ENCODE data around the gene MAP4.

The MAP4 gene

GRCh38 chr3:48016301-48016973 is at the start of gene MAP4:
TSS of gene MAP4 (minus strand) at chr3:48016416. CDS start at chr3:47998860, 17,556 bp downstream.
- peaks cover 13% of the 10 kb centered on the region for H3K4me1 ChIP-seq (ENCODE audit: control insufficient read depth, insufficient read depth, low read length)
- no peaks in the 10 kb centered on the region for H3K9me3 ChIP-seq (ENCODE audit: control insufficient read depth, insufficient read depth, low read depth, low read length)
- CTCF ChIA-PET = interaction anchor here (0.6 to 1.1 kb wide), 3 partner anchors 15 to 89 kb away, joined by 3 read pairs; no protein-coding TSS in a partner anchor
- no peak within 1 kb of the TSS for H3K4me3 ChIP-seq (ENCODE audit: low read depth, low read length)
- POLR2A ChIA-PET = interaction anchor here (0.6 kb wide), 1 partner anchor 525 kb away, joined by 3 read pairs; no protein-coding TSS in a partner anchor
- no peaks in the 10 kb centered on the region for H3K36me3 ChIP-seq (ENCODE audit: control insufficient read depth in 2 of 2, insufficient read depth in 1 of 2, low read length in 2 of 2)
- no peak within 1 kb of the TSS for H3K27ac ChIP-seq (ENCODE audit: extremely low read depth, low read depth, low read length)
- no peak for TF ChIP-seq ZNF350 (tag by site-specific recombination; IDR thresholded peaks at IDR 0.05)
- TF ChIP-seq ZNF335 (tag by site-specific recombination; conservative IDR thresholded peaks at IDR 0.05) = peak; percentile 17; the same call in 1 of the 2 replicates
- TF ChIP-seq GLIS1 (tag by site-specific recombination; IDR thresholded peaks at IDR 0.05) = no peak; the same call in 1 of the 2 replicates
- TF ChIP-seq ZSCAN4 (tag by site-specific recombination; IDR thresholded peaks at IDR 0.05) = no peak
- no peak for TF ChIP-seq ZFP41 (tag by site-specific recombination; IDR thresholded peaks at IDR 0.05; ENCODE audit: borderline replicate concordance)
- TF ChIP-seq OSR2 (tag by site-specific recombination; IDR thresholded peaks at IDR 0.05) = peak; percentile 64
- peak; percentile 83 for TF ChIP-seq ZBTB44 (tag by site-specific recombination; IDR thresholded peaks at IDR 0.05)
- peak; percentile 48; the same call in 1 of the 2 replicates for TF ChIP-seq ZNF394 (tag by site-specific recombination; IDR thresholded peaks at IDR 0.05; ENCODE audit: borderline replicate concordance)
- TF ChIP-seq ZNF366 (tag by site-specific recombination; conservative IDR thresholded peaks at IDR 0.05) = 0 out of 2 replicates have a peak, but pooled peaks have one; percentile 10
- TF ChIP-seq ZNF548 (tag by site-specific recombination; IDR thresholded peaks at IDR 0.05) = no peak
- no peak for TF ChIP-seq ZNF423 (tag by site-specific recombination; IDR thresholded peaks at IDR 0.05)
- no peak for TF ChIP-seq PATZ1 (tag by site-specific recombination; IDR thresholded peaks at IDR 0.05)
- TF ChIP-seq ZNF133 (tag by site-specific recombination; IDR thresholded peaks at IDR 0.05) = no peak
- TF ChIP-seq ZNF362 (tag by site-specific recombination; IDR thresholded peaks at IDR 0.05) = peak; percentile 49; the same call in 1 of the 2 replicates
- peak; percentile 36; the same call in 1 of the 2 replicates for TF ChIP-seq ZNF501 (tag by site-specific recombination; IDR thresholded peaks at IDR 0.05)
- TF ChIP-seq ZNF629 (tag by site-specific recombination; IDR thresholded peaks at IDR 0.05) = 0 out of 2 replicates have a peak, but pooled peaks have one; percentile 22
- no peak for TF ChIP-seq ZNF202 (tag by site-specific recombination; IDR thresholded peaks at IDR 0.05; ENCODE audit: borderline replicate concordance)
- TF ChIP-seq ZIC2 (tag by site-specific recombination; IDR thresholded peaks at IDR 0.05) = 0 out of 2 replicates have a peak, but pooled peaks have one; percentile 13
- no peak for TF ChIP-seq ZNF146 (tag by site-specific recombination; IDR thresholded peaks at IDR 0.05)
- TF ChIP-seq ZNF518A (tag by site-specific recombination; conservative IDR thresholded peaks at IDR 0.05; ENCODE audit: low read depth) = no peak
- TF ChIP-seq PRDM10 (tag by site-specific recombination; IDR thresholded peaks at IDR 0.05) = peak; percentile 33; the same call in 1 of the 2 replicates
- TF ChIP-seq ZBTB17 (tag by site-specific recombination; IDR thresholded peaks at IDR 0.05) = peak; percentile 70; the same call in 1 of the 2 replicates

Measured in HEK293 (cell line).